Activated CD4-positive, alpha-beta T cell treated with anti-CD3 and anti-CD28 coated beads for 48 hours (primary cell): ENCODE measurements around the gene ALDH1L1.
A peak's percentile ranks its signal among the peaks of the same experiment; 100 is the strongest.

ENCODE experiments used
- DNase-seq: peaks from one replicate; pipeline ENCODE4 v3.0.0-alpha.2; 2020

ALDH1L1 gene

GRCh38 chr3:126153695-126154360, 26.6 kb downstream of the ALDH1L1 start:
- DNase-seq = no peak

- no peak for DNase-seq
Measured at GRCh38 chr3:126152901-126153694, 27.3 kb downstream of the ALDH1L1 start.

GRCh38 chr3:126152458-126152857, 27.9 kb downstream of the ALDH1L1 start:
- no peak for DNase-seq

GRCh38 chr3:126151562-126152302, 28.7 kb downstream of the ALDH1L1 start:
- no peak for DNase-seq

GRCh38 chr3:126149960-126150515, 30.3 kb downstream of the ALDH1L1 start:
- no peak for DNase-seq

- DNase-seq = no peak
Measured at GRCh38 chr3:126149256-126149902, 31.0 kb downstream of the ALDH1L1 start.

GRCh38 chr3:126147932-126148683, 32.3 kb downstream of the ALDH1L1 start:
- DNase-seq = no peak

DNA sequence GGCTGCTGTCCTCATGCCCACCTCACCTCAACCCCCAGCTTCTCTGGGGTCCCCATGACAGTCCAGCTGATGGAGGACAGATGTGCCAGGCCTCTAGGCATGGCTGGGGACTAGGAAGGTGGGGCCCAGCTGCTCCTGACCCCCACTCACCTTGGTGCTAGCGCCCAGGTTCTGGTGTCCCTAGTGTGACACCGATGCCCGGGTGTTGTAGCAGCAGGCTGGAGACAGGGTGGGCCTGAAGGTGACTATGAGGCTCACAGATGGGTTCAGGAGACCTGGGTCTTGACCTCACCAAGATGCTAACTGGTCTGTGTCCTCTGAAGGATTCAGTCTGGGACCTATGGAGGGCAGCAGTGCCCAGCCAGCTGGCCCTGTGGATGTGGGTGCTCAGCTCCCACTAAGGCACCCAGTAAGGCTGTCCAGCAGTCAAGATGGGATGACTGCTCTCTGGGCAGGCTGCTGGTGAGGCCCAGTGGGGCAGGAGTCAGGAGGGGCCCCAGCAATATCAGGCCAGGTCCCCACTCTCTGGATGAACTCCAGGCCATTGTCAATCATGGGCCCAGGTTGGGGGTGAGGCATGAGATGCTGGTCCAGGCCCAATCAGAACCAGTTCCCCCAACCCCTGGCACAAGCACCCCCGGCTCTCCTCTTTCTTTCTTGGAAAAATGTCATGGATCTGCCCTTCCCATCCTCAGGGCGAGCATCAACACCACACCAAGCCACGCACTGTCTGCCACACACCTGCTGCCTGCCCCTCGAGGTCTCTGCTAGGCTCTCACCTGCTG, 33.0 kb downstream of the ALDH1L1 start:
- DNase-seq = no peak

GRCh38 chr3:126146525-126147146, 33.8 kb downstream of the ALDH1L1 start:
- DNase-seq = no peak

DNA sequence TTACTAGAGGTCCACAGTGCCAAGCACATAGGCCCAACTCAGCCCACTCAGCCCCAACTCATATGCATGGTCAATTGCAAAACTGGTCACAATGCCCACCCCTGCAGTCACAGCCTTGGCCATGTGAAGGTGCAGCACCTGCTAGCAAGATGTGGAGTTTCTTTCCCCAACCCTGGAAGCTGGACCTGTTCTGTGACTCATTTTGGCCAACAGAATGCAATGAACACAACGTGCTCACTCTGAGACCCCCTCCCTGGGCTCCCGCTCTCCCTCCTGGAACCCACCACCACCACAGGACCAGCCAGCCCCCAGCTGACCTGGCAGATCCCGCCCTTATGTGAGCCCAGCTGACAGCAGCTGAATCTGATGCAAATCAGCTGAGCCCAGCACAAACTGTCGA, 34.4 kb downstream of the ALDH1L1 start:
- DNase-seq = no peak

DNA sequence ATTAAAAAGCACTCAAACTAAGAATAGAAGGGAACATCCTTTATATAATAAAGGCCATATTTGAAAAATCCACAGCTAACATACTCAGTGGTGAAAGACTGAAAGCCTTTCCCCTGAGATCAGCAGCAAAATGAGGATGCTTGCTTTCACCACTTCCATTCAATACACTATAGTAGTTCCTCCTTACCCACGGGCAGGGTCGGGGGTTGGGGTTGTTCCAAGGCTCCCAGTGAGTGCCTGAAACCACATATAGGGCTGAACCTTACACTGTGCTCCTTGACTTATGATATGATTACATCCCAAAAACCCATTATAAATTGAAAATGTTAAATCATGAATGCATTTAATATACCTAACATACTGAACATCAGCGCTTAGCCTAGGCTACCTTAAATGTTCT, 37.7 kb downstream of the ALDH1L1 start:
- DNase-seq = no peak

DNA sequence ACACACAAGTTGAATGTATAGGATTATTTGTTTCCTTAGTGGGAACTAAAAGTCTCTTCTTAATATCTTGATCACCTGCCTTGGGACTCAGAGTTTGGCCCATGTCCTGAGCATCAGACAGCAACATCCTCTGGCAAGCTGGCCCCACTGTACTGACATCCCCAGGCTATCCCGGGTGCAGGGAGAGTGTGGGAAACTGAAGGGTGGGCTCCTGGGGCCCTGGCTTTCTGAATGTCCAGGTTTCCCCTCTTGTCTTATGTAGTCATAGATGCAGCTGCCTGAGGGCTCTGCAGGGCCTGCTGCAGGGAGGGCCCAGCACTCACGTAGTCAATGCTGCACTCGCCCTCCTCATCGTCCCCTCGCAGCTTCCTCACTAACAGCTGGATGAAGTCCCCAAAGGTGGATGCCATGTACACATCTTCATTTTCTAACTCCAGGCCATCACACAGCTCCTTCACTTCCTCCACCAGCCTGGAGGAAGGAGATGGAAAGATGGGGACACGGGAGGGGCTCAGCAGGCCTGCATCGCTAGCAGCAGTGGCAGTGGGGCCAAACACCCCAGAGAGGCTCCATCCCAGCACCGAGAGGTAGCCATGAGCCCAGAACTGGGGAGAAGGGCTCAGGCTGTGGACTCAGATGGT, 42.8 kb downstream of the ALDH1L1 start:
- no peak for DNase-seq

DNA sequence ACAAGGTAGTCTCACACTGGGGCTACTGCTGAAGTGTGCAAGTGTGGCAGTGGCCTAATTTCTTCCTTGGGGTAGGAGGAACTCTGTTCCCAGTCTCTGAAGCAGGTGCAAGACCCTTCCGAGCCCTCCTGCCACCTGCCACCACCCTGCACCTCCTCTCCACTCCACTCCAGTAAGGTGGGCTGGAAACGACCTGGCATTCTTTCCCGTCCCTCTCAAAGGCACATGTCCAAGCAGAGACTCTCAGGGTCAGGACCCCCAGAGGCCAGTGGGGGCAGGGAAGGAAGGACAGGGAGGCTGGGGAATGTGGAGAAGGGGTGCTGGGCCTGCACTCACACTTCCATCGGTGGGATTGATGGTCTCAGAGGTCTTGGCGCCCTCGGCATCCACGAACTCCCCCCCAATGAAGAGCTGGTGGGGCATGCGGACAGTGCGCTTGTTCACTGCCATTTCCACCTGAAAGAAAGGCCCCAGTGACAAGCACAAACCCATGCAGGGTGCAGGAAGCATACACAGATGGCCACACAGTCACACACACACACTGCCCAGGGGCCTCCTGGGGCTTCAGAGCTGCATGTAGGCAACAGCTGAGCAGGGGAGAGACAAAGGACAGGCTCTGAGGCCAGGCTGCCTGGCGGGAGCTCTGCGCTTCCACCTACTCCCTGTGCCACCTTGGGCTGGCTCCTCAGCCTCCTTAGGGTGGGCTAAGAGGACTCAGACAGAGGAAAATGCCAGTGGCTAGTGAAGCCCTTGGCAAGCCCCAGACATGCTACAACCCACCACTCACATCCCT, 43.8 kb downstream of the ALDH1L1 start:
- DNase-seq = no peak

DNA sequence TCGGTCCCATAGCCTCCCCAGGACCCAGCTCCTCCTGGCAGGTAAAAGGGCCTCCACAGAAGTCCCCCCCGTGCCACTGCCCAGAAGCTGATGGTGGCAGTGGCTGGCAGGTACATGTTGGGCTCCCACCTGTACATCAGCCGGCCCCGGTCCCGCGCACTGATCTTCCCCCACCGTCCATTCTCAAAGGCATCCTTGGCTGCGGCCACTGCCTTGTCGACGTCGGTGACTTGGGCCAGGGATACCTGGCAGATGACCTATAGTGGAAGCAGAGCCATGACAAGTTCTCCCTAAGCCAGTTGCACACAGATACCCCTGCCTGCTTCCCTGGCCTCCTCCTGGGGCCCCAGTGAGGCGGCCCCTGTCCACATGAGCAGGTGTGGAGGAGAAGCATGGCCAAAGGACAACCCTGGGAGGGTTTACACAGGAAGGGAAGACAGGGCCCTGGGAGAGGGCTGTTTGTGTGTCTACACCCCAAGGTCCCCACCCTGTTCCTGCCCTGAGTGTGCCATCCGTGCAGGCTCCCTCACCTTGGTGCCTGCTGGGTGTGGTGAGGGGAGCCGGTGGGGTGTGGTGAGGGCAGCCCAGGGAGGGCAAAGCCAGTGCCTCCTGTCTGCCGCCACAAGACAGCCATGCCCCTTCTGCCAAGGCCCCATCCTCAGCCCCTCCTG, 44.8 kb downstream of the ALDH1L1 start:
- peak; percentile 1 for DNase-seq

GRCh38 chr3:126135071-126135405, 45.3 kb downstream of the ALDH1L1 start:
- no peak for DNase-seq

DNA sequence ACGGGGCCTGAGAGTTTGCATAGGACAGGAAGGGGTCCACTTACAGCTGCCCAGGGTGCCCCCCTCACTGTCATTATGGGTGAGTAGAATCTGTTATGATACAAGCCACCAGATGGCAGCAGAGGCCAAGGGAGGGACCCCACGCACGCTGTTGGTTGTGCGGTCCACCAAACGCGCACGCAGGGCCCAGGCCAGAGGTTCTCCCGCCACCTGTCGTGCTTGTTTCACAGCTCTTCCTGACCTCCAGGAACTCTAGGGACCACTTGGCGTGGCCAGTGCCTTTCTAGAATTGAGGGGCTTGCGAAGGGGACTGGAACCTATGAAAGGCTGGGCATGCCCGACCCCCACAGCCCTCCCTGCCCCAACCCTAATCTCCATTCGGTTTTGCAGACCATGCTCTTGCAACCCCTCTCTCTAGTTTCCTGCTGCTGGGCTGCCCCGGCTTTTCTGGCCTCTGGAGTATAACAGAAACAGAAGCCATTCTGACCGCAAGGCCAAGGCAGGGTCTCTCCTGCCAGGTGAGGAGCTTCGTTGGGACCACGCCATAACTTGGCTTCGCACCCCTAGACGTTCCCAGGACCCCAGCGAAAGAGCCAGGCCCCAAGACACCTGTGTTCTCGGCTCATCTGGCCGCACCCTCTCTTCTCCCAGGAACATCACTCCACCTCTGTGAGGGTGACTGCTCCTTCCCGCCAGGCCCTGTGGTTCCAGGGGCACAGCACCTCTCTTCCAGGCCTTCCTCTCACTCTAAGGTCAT, 46.0 kb downstream of the ALDH1L1 start:
- peak; percentile 69 for DNase-seq

- DNase-seq = no peak
Measured at GRCh38 chr3:126133606-126134005, 46.8 kb downstream of the ALDH1L1 start.
